ENCODE results near the gene TEX55.
"Not testable (repeated sequence)": the region's sequence is repeated elsewhere in the genome, so short reads cannot be mapped to it uniquely, and the experiment has no call there.

The TEX55 gene

GRCh38 chr3:119161240-119161639 is 15.3 kb downstream of the TEX55 start:
- DNase-seq = no peak

GRCh38 chr3:119164745-119165144 is 18.8 kb downstream of the TEX55 start:
- not testable (repeated sequence) for DNase-seq

- DNase-seq = no peak
Observed at GRCh38 chr3:119170821-119171220, 24.9 kb downstream of the TEX55 start.

- no peak for DNase-seq
Observed at GRCh38 chr3:119173325-119173724, 27.4 kb downstream of the TEX55 start, which contains the start of gene UPK1B. Gene UPK1B (plus strand): TSS chr3:119173598. CDS start chr3:119186742, 13,144 bp downstream.

- DNase-seq = no peak
Observed at GRCh38 chr3:119175872-119176756, 30.1 kb downstream of the TEX55 start.

- no peak for DNase-seq
Observed at GRCh38 chr3:119176778-119177177, 30.8 kb downstream of the TEX55 start.

GRCh38 chr3:119177321-119177720 is 31.4 kb downstream of the TEX55 start:
- DNase-seq = no peak

- DNase-seq = no peak
Observed at GRCh38 chr3:119181765-119182164, 35.8 kb downstream of the TEX55 start.

GRCh38 chr3:119184111-119184510 is 38.1 kb downstream of the TEX55 start:
- no peak for DNase-seq

GRCh38 chr3:119184796-119185570 is 39.0 kb downstream of the TEX55 start:
- DNase-seq = no peak

GRCh38 chr3:119187266-119187665 is 41.3 kb downstream of the TEX55 start:
- no peak for DNase-seq

- DNase-seq = no peak
Observed at GRCh38 chr3:119191800-119192199, 45.8 kb downstream of the TEX55 start.

GRCh38 chr3:119194237-119195150 is 48.5 kb downstream of the TEX55 start:
- DNase-seq = no peak

- no peak for DNase-seq
Observed at GRCh38 chr3:119195151-119195476, 49.1 kb downstream of the TEX55 start.

- no peak for DNase-seq
Observed at GRCh38 chr3:119195911-119196310, 49.9 kb downstream of the TEX55 start.
